Stimulated activated CD4-positive, alpha-beta T cell treated with anti-CD3 and anti-CD28 coated beads, Interleukin-1b, Interleukin-23, amount 100 ng/mL, for 1 hour (primary cell): ENCODE data around the gene PLEKHA8.

Experiments used
- DNase-seq, 2 donors: peaks; one replicate each; pipeline ENCODE4 v3.0.0-alpha.2; 2020; ENCODE audit warnings: low read depth in 2 of 2

Gene PLEKHA8

DNA sequence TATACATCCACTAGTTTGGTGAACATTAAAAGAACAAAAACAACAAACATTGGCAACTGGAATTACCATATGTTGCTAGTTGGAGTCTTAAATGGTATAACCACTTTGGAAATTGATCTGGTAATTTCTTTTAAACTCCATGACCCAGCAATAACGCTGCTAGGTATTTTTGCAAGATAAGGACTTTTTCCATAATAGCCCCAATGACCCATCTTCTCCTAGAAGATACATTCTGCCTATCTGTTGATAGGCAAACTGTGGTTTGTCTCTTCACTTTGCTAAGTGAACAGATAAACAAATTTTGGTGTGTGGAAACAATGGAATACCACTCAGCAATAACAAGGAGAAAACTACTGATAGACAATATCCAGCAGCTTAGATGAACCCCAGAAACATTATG, 75.9 kb downstream of the PLEKHA8 start:
- DNase-seq = no peak

DNA sequence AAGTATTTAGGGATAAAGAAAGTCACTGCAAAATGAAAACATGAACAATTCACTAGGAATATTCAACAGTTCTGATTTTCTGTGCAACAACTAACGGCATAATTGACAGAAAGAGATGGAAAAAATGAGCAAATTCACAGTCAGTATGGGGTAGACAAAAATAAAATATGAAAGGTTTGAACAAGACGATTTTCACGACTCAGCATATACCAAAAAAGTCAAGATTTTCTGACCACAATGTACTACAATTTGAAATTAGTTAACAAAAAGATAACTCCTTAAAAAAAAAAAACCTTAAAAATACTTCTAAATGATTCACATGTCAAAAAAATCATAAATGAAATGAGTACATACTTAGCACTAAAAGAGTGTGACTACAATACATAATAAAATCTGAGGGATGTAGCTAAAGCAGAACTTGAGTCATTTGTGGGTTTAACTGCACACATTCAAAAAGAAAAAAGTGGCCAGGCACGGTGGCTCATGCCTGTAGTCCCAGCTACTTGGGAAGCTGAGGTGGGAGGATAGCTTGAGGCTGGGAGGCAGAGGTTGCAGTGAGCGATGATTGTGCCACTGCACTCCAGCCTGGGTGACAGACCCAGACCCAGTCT, 84.0 kb downstream of the PLEKHA8 start:
- DNase-seq = no peak

DNA sequence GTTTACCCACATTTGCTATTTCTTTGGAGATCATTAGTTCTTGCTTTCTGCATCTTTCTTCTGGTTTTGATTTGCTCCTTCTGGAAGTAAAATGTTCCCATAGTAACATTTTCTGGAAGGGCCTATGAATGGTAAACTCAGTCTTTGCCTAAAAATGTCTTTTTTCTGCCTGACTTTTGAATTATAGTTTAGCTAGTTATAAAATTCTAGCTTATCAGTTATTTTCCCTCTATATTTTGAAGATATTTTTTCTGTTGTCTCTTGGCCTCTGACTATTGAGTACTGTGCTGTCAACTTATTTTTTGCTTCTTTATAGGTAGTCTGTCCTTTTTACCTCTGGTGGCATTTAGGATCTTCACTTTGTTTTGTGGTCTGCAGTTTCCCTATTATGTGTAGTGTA, 84.9 kb downstream of the PLEKHA8 start:
- DNase-seq = no peak

DNA sequence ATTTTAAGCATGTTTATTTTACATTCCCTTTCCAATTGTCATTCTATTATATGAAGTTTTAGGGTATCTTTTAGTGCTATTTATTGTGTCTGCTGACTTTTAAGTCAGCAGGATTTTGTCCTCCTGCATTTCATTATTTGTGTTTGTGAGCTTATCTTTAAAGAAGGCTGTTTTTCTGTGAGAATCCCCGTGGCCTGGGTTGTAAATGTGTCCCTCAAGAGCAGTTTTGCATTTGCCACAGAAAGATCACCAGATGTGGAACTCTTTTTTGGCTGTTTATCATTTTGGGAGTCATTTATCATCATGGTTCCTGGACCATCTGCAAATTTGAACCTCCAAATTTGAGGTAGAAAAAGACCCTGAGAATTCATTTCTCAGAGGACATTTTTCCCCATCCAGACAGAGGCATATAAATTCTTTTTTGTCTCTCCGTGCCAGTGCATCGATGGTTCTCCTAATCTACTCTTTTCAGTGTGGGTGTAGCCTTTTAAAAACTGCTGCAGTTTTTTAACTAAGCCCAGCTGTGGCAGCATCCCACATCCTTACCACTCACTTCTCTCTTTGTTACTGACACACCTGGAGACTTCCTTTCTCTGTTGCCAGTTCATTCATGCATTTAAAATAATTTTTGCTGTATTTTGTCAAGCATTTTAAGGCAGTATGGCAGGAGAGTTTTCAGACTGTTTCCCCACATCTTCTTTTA, 86.5 kb downstream of the PLEKHA8 start:
- no peak for DNase-seq

GRCh38 chr7:30115709-30116297, 87.6 kb downstream of the PLEKHA8 start:
- no peak for DNase-seq

GRCh38 chr7:30116771-30117170, 88.6 kb downstream of the PLEKHA8 start:
- DNase-seq = no peak

GRCh38 chr7:30117896-30118295, 89.7 kb downstream of the PLEKHA8 start:
- no peak for DNase-seq

DNA sequence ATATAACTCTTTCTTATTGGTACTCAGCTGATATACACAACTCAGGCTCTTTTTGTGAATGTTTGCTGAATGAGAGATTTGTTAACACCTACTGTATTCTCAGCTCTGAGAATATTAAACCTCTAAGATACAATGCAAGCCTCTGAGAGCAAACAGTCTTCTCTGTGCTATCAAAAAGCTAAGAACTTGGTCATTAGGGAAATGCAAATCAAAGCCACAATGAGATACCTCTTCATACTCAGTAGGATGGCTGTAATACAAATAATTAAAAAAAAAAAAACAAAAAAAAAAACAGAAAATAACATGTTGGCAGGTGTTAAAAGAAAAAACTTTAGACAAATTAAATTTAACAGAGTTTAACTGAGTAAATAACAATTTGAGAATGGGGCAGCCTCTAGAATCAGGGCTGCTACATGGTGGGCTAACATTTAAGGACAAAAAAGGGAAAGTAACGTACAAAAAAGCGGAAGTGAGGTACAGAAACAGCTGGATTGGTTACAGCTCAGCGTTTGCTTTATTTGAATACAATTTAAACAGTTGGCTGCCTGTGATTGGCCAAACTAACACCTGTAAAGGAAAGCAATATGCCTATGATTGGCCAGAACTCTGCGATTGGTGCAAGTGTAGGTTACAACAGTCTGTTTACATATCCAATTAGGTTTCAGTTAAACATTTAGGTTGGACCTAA, 91.8 kb downstream of the PLEKHA8 start:
- no peak for DNase-seq

DNA sequence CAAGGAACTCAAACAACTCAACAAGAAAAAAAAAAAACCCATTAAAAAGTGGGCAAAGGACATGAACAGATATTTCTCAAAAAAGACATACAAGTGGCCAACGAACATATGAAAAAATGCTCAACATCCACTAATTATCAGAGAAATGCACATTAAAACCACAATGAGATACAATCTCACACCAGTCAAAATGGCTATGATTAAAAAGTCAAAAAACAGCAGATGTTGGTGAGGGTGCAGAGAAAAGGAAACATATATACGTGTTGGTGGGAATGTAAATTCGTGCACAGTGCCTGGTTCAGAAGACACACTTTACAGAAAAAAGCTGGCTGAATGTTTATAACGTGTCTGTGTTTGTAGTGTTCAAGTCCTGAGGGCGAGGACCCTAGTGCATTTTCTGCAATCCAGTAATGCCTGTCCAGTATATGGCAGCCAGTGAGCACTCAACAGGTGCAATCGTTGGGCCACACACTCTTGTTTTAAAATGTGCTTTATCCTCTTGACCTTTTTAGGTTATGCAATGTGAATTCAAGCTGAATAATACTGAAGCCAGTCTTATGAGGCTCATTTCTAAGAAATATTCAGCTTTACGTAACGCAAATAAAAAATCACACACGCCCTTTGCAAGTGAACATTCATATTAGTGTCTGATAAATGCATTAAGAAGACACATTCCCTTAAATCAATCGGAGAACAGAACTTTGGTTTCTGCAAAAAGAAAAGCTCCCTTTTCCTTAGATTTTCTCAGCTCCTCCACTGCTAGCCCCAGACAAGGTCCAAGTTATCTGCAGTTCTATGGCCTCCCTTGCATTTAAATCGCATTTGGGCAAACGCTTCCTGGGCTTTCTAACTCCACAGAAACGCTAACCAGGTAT, 105.8 kb downstream of the PLEKHA8 start:
- DNase-seq = no peak

- DNase-seq = peak; percentile 47 to 74
Observed at GRCh38 chr7:30134611-30135300, 106.5 kb downstream of the PLEKHA8 start, which contains the start of gene MTURN. Gene MTURN (plus strand): TSS chr7:30134986. CDS start chr7:30135137, 151 bp downstream.

- no peak for DNase-seq
Observed at GRCh38 chr7:30135301-30136116, 107.3 kb downstream of the PLEKHA8 start.

DNA sequence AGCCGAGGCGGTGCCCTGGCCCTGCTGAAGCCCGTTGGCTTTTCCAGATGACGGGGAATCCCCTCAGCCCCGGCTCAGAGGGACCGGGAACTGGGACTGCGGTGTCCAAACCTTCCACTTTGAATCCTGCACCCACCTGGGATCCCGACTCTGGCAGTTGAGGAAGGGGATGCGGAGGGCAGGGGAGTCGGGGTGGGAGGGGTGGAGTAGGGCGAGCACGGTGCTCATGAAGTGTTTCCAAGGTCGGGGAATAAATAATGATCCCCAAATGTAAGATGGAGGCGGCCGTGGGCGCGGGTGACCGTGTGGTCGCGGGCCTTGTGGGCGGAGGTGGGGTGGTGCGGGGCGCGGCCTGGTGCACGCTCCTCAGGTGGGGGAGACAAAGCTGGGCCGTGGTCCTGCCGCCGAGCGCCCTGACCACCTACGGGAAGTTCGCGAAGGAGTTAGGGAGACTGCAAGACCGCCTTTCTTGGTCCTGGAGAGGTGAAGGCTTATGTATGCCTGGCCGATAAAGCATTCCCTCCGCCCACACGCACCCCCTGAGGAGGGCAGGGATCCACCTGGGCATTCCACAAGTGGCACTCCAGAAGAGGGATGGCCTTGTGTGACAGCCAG, 108.0 kb downstream of the PLEKHA8 start:
- DNase-seq = no peak

GRCh38 chr7:30136743-30137485, 108.7 kb downstream of the PLEKHA8 start:
- no peak for DNase-seq

- no peak for DNase-seq
Observed at GRCh38 chr7:30139836-30140384, 111.7 kb downstream of the PLEKHA8 start.

DNA sequence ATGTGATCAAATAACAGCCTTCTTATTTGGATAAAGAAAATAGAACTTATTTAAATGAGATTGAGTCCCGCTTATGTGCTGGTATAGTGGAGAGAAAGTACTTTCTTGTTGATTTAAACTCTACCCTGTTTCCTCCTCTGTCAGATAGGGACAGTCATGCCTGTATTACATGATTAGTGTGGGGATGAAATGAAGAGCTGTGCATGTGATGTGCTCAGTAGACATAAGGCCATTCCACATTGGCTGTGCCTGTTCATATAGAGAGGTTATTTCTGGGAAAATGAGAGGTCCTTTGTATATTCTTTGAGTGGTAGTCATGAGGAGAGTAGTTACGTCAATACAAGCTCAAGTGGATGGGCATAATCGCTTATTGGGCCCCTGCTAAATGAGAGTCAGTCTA, 112.2 kb downstream of the PLEKHA8 start:
- no peak for DNase-seq

GRCh38 chr7:30142710-30143109, 114.5 kb downstream of the PLEKHA8 start:
- DNase-seq = no peak

DNA sequence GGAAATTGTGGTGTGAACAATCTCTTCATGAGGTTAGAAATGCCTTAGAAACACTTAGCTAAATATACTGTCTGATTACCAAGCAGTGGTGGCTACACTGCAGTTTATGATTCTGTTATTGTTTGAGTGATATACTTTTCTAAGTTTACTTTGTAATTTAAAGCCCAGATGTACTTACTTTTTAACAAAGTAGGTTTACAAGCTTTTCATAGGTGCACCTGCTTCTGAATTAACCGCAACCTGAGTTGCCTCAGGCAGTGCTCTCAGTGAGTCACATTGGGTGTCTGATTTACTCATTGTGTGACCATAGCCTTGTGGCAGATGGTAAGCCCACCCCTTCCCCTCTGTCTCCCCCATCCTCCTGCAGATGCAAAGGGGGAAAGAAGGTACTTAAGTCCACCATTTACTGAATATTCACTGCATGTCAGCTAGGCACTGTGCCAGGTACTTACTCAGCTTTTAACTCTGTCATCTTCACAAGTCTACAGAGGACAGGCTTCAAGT, 115.6 kb downstream of the PLEKHA8 start:
- no peak for DNase-seq

DNA sequence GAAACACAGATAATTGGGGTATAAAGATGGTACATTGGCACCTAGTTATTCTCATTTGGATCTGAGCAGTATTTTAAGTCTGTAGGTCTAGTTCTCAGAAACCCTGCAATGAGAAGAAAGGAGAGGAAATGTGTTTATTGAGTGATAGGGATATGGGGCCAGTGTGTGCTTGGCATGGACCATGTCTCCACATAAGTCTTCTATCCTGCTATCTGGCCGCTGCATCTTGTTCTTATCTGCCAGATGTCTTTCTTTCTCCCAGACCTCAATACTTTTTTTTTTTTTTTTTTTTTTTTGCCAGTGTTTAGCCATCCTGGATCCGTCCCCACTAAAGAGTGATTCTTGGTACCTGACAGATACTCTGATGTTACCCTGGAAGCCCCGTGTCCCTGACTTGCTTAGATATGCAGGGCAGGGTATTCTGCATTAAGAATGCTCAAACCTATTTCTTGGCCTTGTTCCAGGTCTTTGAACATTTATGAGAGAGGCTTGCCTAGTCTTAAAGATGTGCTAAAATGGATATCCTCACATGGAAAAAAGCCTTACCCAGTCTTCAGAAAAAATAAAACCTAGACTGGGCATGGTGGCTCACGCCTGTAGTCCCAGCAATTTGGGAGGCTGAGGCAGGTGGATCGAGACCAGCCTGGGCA, 116.6 kb downstream of the PLEKHA8 start:
- DNase-seq = no peak
